PFSK-1 (cell line): ENCODE measurements around the gene VOPP1.

Experiments
- FOXP2 ChIP-seq: optimal IDR thresholded peaks from 2 replicates; pipeline ENCODE3; 2011; ENCODE audit warnings: borderline replicate concordance, control low read depth, inconsistent platforms; ENCODE audit not compliant: insufficient read depth; ENCODE audit errors: extremely low read length, extremely low read depth
- POLR2AphosphoS5 ChIP-seq: IDR thresholded peaks from 2 replicates; pipeline ENCODE4 v1.6.1; 2012; ENCODE audit warnings: low read depth, mild to moderate bottlenecking, control low read depth, low read length, moderate library complexity
- SIN3A ChIP-seq: IDR thresholded peaks from 2 replicates; pipeline ENCODE4 v1.6.1; 2012; ENCODE audit warnings: mild to moderate bottlenecking, low read length, moderate library complexity, borderline replicate concordance; ENCODE audit not compliant: insufficient read depth
- TAF1 ChIP-seq: IDR thresholded peaks from 2 replicates; pipeline ENCODE4 v1.6.1; 2012; ENCODE audit warnings: low read length, control low read depth, borderline replicate concordance; ENCODE audit not compliant: insufficient read depth
- TF ChIP-seq, protein P1 (sequence below), 2 experiments: IDR thresholded peaks; 2 replicates each; pipeline versions ENCODE4 v1.6.1 to v1.8.0; 2011 to 2012; ENCODE audit warnings: low read depth in 2 of 2, low read length in 2 of 2, control low read depth in 1 of 2, inconsistent platforms in 1 of 2, mild to moderate bottlenecking in 1 of 2, moderate library complexity in 1 of 2; ENCODE audit not compliant: insufficient read depth in 1 of 2

DNA sequence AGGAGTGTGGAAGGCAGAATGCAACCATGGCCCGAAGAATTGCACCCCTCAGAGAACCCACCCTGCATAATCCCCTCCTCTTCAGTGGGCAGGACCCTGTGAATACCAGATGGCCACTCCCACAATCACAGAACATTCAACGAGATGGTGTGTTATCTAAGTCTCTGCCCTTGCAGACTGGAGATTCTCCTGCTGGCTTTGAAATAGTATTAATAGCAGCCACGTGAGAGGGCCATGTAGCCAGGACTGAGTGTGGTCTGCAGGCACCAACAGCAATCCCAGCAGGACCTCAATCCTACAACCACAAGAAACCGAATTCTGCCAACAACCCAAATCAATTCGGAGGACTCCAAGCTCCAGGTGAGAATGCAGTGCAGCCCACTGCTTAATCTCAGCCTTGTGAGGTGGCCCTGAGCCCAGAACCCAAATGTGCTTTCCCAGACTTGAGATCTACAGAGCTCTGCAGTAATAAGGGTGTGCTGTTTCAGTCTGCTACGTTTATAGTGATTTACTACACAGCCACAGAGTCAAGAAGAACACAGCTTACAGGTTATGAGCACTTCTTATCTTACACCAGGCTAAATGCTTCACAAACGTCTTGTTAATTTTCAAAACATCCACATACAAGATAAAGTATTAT is 72.1 kb downstream of the VOPP1 start:
- TF ChIP-seq SIN3A (no peak), POLR2AphosphoS5 (no peak), TAF1 (no peak), FOXP2 (no peak)
- TF ChIP-seq, protein P1, sequence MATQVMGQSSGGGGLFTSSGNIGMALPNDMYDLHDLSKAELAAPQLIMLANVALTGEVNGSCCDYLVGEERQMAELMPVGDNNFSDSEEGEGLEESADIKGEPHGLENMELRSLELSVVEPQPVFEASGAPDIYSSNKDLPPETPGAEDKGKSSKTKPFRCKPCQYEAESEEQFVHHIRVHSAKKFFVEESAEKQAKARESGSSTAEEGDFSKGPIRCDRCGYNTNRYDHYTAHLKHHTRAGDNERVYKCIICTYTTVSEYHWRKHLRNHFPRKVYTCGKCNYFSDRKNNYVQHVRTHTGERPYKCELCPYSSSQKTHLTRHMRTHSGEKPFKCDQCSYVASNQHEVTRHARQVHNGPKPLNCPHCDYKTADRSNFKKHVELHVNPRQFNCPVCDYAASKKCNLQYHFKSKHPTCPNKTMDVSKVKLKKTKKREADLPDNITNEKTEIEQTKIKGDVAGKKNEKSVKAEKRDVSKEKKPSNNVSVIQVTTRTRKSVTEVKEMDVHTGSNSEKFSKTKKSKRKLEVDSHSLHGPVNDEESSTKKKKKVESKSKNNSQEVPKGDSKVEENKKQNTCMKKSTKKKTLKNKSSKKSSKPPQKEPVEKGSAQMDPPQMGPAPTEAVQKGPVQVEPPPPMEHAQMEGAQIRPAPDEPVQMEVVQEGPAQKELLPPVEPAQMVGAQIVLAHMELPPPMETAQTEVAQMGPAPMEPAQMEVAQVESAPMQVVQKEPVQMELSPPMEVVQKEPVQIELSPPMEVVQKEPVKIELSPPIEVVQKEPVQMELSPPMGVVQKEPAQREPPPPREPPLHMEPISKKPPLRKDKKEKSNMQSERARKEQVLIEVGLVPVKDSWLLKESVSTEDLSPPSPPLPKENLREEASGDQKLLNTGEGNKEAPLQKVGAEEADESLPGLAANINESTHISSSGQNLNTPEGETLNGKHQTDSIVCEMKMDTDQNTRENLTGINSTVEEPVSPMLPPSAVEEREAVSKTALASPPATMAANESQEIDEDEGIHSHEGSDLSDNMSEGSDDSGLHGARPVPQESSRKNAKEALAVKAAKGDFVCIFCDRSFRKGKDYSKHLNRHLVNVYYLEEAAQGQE (IDR thresholded peaks at IDR 0.05; ENCODE audit: insufficient read depth in 1 of 2, low read depth in 2 of 2, low read length in 2 of 2): no peak
